ENCODE data around the gene ATG2B.

GRCh38 chr14:96398432-96398831 is 35.3 kb upstream of the ATG2B start:
- no peak for TF ChIP-seq ZNF398 (tag by site-specific recombination; IDR thresholded peaks at IDR 0.05)
- no peak for TF ChIP-seq SCRT2 (tag by site-specific recombination; IDR thresholded peaks at IDR 0.05)
- no peak for TF ChIP-seq ZEB2 (tag by site-specific recombination; IDR thresholded peaks at IDR 0.05)
- TF ChIP-seq ZNF274 (IDR thresholded peaks at IDR 0.05; ENCODE audit: low read length) = no peak
- no peak for TF ChIP-seq ZNF274 (tag by site-specific recombination; IDR thresholded peaks at IDR 0.05; ENCODE audit: borderline replicate concordance)

Measured in HEK293 (cell line).